Measurements from ENCODE around the gene FAM50B.

FAM50B gene

DNA sequence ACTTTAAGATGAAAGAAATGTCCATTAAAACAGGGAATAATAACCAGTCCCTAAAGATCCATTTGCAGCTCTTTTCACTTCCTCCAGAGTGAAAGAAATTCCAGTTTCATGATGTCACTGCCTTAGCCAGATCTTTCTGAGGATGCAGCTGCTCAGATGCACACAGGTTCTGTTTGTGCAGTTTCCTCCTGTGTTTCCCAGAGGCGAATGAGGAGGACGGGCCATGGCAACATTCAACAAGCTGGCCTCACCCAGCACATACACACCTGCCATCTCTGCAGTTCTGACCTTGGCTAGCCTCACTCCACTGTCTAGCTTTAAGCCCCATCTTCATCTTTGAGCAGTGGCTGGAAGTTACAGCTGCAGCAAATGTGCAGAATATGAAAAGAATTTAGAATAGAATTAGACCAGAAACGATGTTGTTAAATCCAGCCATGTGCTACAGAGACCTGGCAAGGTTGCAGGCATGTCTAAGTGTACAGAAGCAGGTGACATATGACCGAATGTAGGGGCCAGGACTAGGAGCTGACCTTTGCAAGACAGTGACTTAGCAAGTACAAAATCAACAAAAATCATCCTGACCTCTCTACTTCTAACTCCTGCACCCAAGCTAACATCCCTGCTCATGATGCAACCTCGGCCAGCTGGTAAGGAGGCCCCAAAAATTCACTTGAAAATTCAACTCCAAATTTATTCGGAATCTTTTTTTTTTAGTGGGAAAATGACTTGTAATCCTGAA, 35.0 kb downstream of the FAM50B start:
- no peak overlapping the region for H2AFZ ChIP-seq (ENCODE audit: low read length)
- H3F3A ChIP-seq (ENCODE audit: low read depth) = no peaks in the 10 kb centered on the region
- no peak for TF ChIP-seq EZH2phosphoT487 (IDR thresholded peaks at IDR 0.05; ENCODE audit: borderline replicate concordance)
- TF ChIP-seq, protein P1, sequence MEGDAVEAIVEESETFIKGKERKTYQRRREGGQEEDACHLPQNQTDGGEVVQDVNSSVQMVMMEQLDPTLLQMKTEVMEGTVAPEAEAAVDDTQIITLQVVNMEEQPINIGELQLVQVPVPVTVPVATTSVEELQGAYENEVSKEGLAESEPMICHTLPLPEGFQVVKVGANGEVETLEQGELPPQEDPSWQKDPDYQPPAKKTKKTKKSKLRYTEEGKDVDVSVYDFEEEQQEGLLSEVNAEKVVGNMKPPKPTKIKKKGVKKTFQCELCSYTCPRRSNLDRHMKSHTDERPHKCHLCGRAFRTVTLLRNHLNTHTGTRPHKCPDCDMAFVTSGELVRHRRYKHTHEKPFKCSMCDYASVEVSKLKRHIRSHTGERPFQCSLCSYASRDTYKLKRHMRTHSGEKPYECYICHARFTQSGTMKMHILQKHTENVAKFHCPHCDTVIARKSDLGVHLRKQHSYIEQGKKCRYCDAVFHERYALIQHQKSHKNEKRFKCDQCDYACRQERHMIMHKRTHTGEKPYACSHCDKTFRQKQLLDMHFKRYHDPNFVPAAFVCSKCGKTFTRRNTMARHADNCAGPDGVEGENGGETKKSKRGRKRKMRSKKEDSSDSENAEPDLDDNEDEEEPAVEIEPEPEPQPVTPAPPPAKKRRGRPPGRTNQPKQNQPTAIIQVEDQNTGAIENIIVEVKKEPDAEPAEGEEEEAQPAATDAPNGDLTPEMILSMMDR (conservative IDR thresholded peaks at IDR 0.05; ENCODE audit: low read length) = no peak
- H3K27me3 ChIP-seq (ENCODE audit: insufficient read depth, low read length, poor library complexity, severe bottlenecking) = no peaks in the 10 kb centered on the region
- H3K4me1 ChIP-seq (ENCODE audit: insufficient read depth, low read length, poor library complexity, severe bottlenecking) = no peaks in the 10 kb centered on the region
- H3K9me3 ChIP-seq (ENCODE audit: insufficient read depth, low read depth, low read length) = no peaks in the 10 kb centered on the region
- H3K4me3 ChIP-seq (ENCODE audit: low read length, poor library complexity, severe bottlenecking) = no peak overlapping the region
- no peaks in the 10 kb centered on the region for H4K20me1 ChIP-seq (ENCODE audit: insufficient read depth, low read length, poor library complexity, severe bottlenecking)
- no peaks in the 10 kb centered on the region for H3K79me2 ChIP-seq (ENCODE audit: insufficient read depth, low read length)
- no peak overlapping the region for H3K4me2 ChIP-seq (ENCODE audit: low read depth, low read length, poor library complexity, severe bottlenecking)
- no peaks in the 10 kb centered on the region for H3K9me2 ChIP-seq (replicated peaks; ENCODE audit: low read depth, low read length)
- H3K9ac ChIP-seq (ENCODE audit: low read depth, low read length, poor library complexity, severe bottlenecking) = no peak overlapping the region
- no peaks in the 10 kb centered on the region for H3K36me3 ChIP-seq (ENCODE audit: insufficient read depth, low read length)

DNA sequence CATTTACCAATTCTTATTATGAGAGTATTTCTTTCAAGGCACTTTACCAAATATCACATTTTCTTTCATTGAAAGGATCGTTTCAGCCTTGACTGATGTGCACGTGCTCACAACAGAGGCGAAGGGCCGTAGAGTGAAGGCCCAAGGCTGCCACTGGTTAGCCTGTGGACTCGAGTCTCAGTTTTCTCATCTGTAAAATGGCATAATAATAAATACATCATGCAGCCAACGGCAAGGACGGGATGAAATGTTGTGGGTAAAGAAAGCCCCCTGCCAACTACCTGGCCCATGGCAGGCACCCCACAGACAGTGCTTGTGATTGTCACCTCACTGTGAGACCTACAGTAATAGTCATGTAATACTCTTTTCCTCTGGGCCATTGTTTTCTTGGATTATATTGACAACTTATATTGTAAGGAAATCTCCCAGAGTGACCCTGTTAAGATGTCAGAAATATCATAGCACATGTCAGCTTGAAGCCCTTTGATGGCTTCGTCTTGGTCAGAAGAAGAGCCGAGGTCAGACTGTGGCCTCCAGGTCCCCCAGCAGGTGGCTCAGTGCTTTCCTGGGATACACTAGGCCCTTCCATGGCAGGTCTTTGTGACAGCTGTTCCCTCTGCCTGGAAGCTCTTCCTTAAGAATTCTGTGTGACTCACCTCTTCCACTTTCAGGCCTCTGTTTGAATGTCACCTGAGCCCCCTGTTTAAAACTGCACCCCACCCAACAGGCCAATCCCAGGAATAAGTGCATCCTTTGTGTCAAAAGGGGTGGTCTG, 36.3 kb downstream of the FAM50B start:
- Histone ChIP-seq H3K79me2 (ENCODE audit: insufficient read depth, low read length) (no peaks in the 10 kb centered on the region), H3K4me1 (ENCODE audit: insufficient read depth, low read length, poor library complexity, severe bottlenecking) (no peaks in the 10 kb centered on the region), H4K20me1 (ENCODE audit: insufficient read depth, low read length, poor library complexity, severe bottlenecking) (no peaks in the 10 kb centered on the region), H3F3A (ENCODE audit: low read depth) (no peaks in the 10 kb centered on the region), H3K9me3 (ENCODE audit: insufficient read depth, low read depth, low read length) (no peaks in the 10 kb centered on the region), H3K9ac (ENCODE audit: low read depth, low read length, poor library complexity, severe bottlenecking) (no peak overlapping the region), H2AFZ (ENCODE audit: low read length) (no peak overlapping the region), H3K27me3 (ENCODE audit: insufficient read depth, low read length, poor library complexity, severe bottlenecking) (no peaks in the 10 kb centered on the region), H3K4me2 (ENCODE audit: low read depth, low read length, poor library complexity, severe bottlenecking) (no peak overlapping the region), H3K36me3 (ENCODE audit: insufficient read depth, low read length) (no peaks in the 10 kb centered on the region), H3K4me3 (ENCODE audit: low read length, poor library complexity, severe bottlenecking) (no peak overlapping the region), H3K9me2 (replicated peaks; ENCODE audit: low read depth, low read length) (no peaks in the 10 kb centered on the region)
- TF ChIP-seq EZH2phosphoT487 (IDR thresholded peaks at IDR 0.05; ENCODE audit: borderline replicate concordance) = no peak
- TF ChIP-seq, protein P1 (conservative IDR thresholded peaks at IDR 0.05; ENCODE audit: low read length) = peak; percentile 36; the same call in 1 of the 2 replicates

DNA sequence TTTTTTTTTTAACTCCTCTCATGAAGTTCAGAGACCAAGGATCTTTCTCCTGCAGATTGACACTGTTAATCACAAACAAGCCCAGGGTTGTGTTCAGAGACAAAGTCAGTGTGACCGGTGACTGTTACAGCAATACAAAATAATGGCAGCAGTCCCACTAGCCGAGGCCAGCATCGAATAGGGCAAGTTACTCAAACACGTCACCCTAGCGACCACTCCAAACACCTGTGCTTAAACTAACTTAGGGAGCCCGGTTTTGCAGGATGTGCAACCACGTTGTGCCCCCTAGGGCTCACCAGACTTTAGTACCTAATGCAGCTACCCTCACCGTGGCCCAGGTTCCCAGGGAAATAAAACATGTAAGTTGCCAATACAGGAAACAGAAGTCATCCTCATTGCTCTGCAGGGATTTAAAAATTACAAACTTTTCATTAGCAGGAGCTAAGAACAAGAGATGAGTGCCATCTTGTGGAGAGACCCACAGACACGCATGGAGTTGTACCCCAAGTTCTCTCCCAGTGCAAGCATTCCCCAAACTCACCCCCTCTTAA, 38.1 kb downstream of the FAM50B start:
- H3K4me1 ChIP-seq (ENCODE audit: insufficient read depth, low read length, poor library complexity, severe bottlenecking) = no peaks in the 10 kb centered on the region
- TF ChIP-seq, protein P1 (conservative IDR thresholded peaks at IDR 0.05; ENCODE audit: low read length) = peak; percentile 61
- TF ChIP-seq EZH2phosphoT487 (IDR thresholded peaks at IDR 0.05; ENCODE audit: borderline replicate concordance) = no peak

More for the DNA sequence above, 38.1 kb downstream of the FAM50B start:
- Histone ChIP-seq H3K4me3 (ENCODE audit: low read length, poor library complexity, severe bottlenecking) (no peak overlapping the region), H4K20me1 (ENCODE audit: insufficient read depth, low read length, poor library complexity, severe bottlenecking) (no peaks in the 10 kb centered on the region), H3K79me2 (ENCODE audit: insufficient read depth, low read length) (no peaks in the 10 kb centered on the region), H2AFZ (ENCODE audit: low read length) (no peak overlapping the region), H3K9me3 (ENCODE audit: insufficient read depth, low read depth, low read length) (no peaks in the 10 kb centered on the region), H3F3A (ENCODE audit: low read depth) (no peaks in the 10 kb centered on the region), H3K9me2 (replicated peaks; ENCODE audit: low read depth, low read length) (no peaks in the 10 kb centered on the region), H3K36me3 (ENCODE audit: insufficient read depth, low read length) (no peaks in the 10 kb centered on the region), H3K9ac (ENCODE audit: low read depth, low read length, poor library complexity, severe bottlenecking) (no peak overlapping the region), H3K27me3 (ENCODE audit: insufficient read depth, low read length, poor library complexity, severe bottlenecking) (no peaks in the 10 kb centered on the region), H3K4me2 (ENCODE audit: low read depth, low read length, poor library complexity, severe bottlenecking) (no peak overlapping the region)
